ENCODE results near the gene EMD. TPM values are rescaled to one million over a fixed set of nuclear protein-coding genes. Genes with fewer than 3 reads are reported as not detected.

Gene EMD
- total RNA-seq, 1 experiment from 2014 or later = 115 TPM

- H3K27me3 ChIP-seq (ENCODE audit: insufficient read depth, low read length) = no peaks in the 10 kb centered on the region
- Mint-ChIP-seq H3K4me1 (peaks cover 6% of the 10 kb centered on the region in 2 experiments), H3K36me3 (ENCODE audit: insufficient read depth in 1 of 3, low read depth in 3 of 3) (peaks cover 0 to 8% (median 5%) of the 10 kb centered on the region in 3 experiments; a peak in 4 of 7 replicates), H3K27me3 (ENCODE audit: low read depth) (peaks cover 15% of the 10 kb centered on the region), H3K9me3 (peaks cover 71 to 74% of the 10 kb centered on the region in 2 experiments), H3K4me3 (no peak overlapping the region), H3K27ac (no peak overlapping the region)
- no CpG with 5 or more reads among the region's 29 CpGs for WGBS (ENCODE audit: extremely low coverage, insufficient read length, low lambda C conversion rate)
- H4K5ac ChIP-seq (ENCODE audit: insufficient read length, low read depth, low read length) = no peak overlapping the region
- H3K56ac ChIP-seq (ENCODE audit: insufficient read length, low read depth, low read length) = no peak overlapping the region
- H4K8ac ChIP-seq (replicated peaks; ENCODE audit: insufficient read length, low read depth, low read length) = no peak overlapping the region
- H3K79me2 ChIP-seq (ENCODE audit: insufficient read depth, low read length) = no peaks in the 10 kb centered on the region
- TF ChIP-seq CTCF (conservative IDR thresholded peaks at IDR 0.05) = no peak
- no peak overlapping the region for H4K91ac ChIP-seq (ENCODE audit: insufficient read length, low read depth, low read length)
- H3K9me3 ChIP-seq (ENCODE audit: control insufficient read depth, low read depth, low read length) = peaks cover 32% of the 10 kb centered on the region
- H3K23ac ChIP-seq (ENCODE audit: insufficient read length, low read depth, low read length) = no peak overlapping the region
- H3K23me2 ChIP-seq (ENCODE audit: insufficient read length, low read depth, low read length, poor library complexity, severe bottlenecking) = no peaks in the 10 kb centered on the region
- H3K4me2 ChIP-seq (ENCODE audit: insufficient read depth, insufficient read length, low read length) = no peak overlapping the region
- H3K18ac ChIP-seq (ENCODE audit: insufficient read length, low read depth, low read length) = no peak overlapping the region
- H2BK15ac ChIP-seq (ENCODE audit: low read depth, low read length) = no peak overlapping the region
- no peak overlapping the region for H3K9ac ChIP-seq (ENCODE audit: extremely low read depth, insufficient read length, low read length)
- no peak overlapping the region for H3K27ac ChIP-seq (ENCODE audit: insufficient read length, low read depth, low read length)
- no peaks in the 10 kb centered on the region for H3K79me1 ChIP-seq (ENCODE audit: insufficient read depth, low read depth, low read length, poor library complexity, severe bottlenecking)
- H2AK5ac ChIP-seq (ENCODE audit: insufficient read length, low read length) = no peak overlapping the region
- no peaks in the 10 kb centered on the region for H4K20me1 ChIP-seq (ENCODE audit: control insufficient read depth, insufficient read depth, insufficient read length)
- H2BK120ac ChIP-seq (ENCODE audit: low read depth, low read length, poor library complexity, severe bottlenecking) = no peak overlapping the region
- no peak overlapping the region for H3T11ph ChIP-seq (ENCODE audit: low read length)
- no peak overlapping the region for H2AFZ ChIP-seq (ENCODE audit: low read length)
- no peak for DNase-seq
- H3K4ac ChIP-seq (ENCODE audit: low read depth, low read length) = no peak overlapping the region
- H2BK12ac ChIP-seq (ENCODE audit: insufficient read length, low read depth, low read length) = no peak overlapping the region
- no peak overlapping the region for H2BK20ac ChIP-seq (ENCODE audit: low read depth, low read length, poor library complexity, severe bottlenecking)
- H3K4me1 ChIP-seq (ENCODE audit: insufficient read depth, low read length) = no peaks in the 10 kb centered on the region
- H3K14ac ChIP-seq (ENCODE audit: insufficient read depth, low read length) = no peak overlapping the region; the same call in 1 of the 2 replicates
- H2BK5ac ChIP-seq (ENCODE audit: insufficient read length, low read length) = no peak overlapping the region
Measured at GRCh38 chrX:154332561-154332960, 46.5 kb upstream of the EMD start.
